Uterus (tissue), 4 donors: Measurements from ENCODE around the gene ZBTB12. TPM values are rescaled to one million over a fixed set of nuclear protein-coding genes. Genes with fewer than 3 reads are reported as not detected.

Source experiments
- DNase-seq, 2 donors: peaks; one replicate each; pipeline ENCODE4 v3.0.0-alpha.2; 2019 to 2020
- H3K27ac ChIP-seq, 2 donors: fragments of 200-600 bp; sonication (generic); 1 replicate in 1 of 2; 2 replicates in 1 of 2; pipeline ENCODE4 v1.5.1; 2016 to 2018
- H3K27me3 ChIP-seq, 2 donors: fragments of 200-600 bp; sonication (generic); one replicate each; pipeline ENCODE4 v1.5.1; 2018 to 2019; ENCODE audit warnings: control low read depth in 1 of 2
- H3K36me3 ChIP-seq, 2 donors: fragments of 200-600 bp; sonication (generic); one replicate each; pipeline ENCODE4 v1.5.1; 2019; ENCODE audit warnings: control low read depth in 1 of 2
- H3K4me1 ChIP-seq, 2 donors: fragments of 200-600 bp; sonication (generic); one replicate each; pipeline ENCODE4 v1.5.1; 2018 to 2019; ENCODE audit warnings: control low read depth in 1 of 2
- H3K4me3 ChIP-seq, 2 donors: fragments of 200-600 bp; sonication (generic); 1 replicate in 1 of 2; 2 replicates in 1 of 2; pipeline ENCODE4 v1.5.1; 2018 to 2019; ENCODE audit warnings: mild to moderate bottlenecking in 1 of 2
- H3K9me3 ChIP-seq, 2 donors: fragments of 200-600 bp; sonication (generic); one replicate each; pipeline ENCODE4 v1.5.1; 2019; ENCODE audit warnings: control low read depth in 1 of 2
- CTCF ChIP-seq, 4 experiments: fragments of 200-600 bp in 2 of 4; fragments of 450-650 bp in 2 of 4; sonication (generic) in 2 of 4; IDR thresholded peaks; one replicate each; pipeline ENCODE4 v1.5.1; 2016 to 2019; ENCODE audit warnings: antibody characterized with exemption in 4 of 4, mild to moderate bottlenecking in 2 of 4, moderate library complexity in 1 of 4
- POLR2A ChIP-seq, 2 donors: fragments of 450-650 bp; IDR thresholded peaks; one replicate each; pipeline ENCODE4 v1.6.1; 2016; ENCODE audit warnings: antibody characterized with exemption in 2 of 2, mild to moderate bottlenecking in 1 of 2, moderate library complexity in 1 of 2
- intact Hi-C: fragments of 100-400 bp; cut with DNase I; formaldehyde crosslinking; loops from one replicate; pipeline ENCODE4 v1.15.1; 2023; ENCODE audit warnings: low total_unique reads
- total RNA-seq, 4 donors: library from RNA; depleted of rRNA in 3 of 4; stranded (reverse); fragments of >200 nt in 3 of 4; gene quantifications; one replicate each; pipeline versions ENCODE4 v1.1.0 to v1.2.4, GENCODE V29; 2014 to 2023
- donor health status: DM: yes; HTN: yes; CAD: no.

The ZBTB12 gene
- total RNA-seq, 4 donors from 2014 or later = 2.4 to 15.3 (median 11.0) TPM; not detected in 1

- H3K9me3 ChIP-seq = no peaks in the 10 kb centered on the region
- intact Hi-C loops = no loop called here
- no peaks in the 10 kb centered on the region for H3K36me3 ChIP-seq
- no peak overlapping the region for H3K27ac ChIP-seq
- no peaks in the 10 kb centered on the region for H3K4me1 ChIP-seq
- no peak for DNase-seq
- H3K4me3 ChIP-seq = no peak overlapping the region
- H3K27me3 ChIP-seq = no peaks in the 10 kb centered on the region
- TF ChIP-seq CTCF (IDR thresholded peaks at IDR 0.05) (peak in 3 of 4 experiments; percentile 16 to 73 (median 48)), POLR2A (IDR thresholded peaks at IDR 0.05) (no peak)
Observed at GRCh38 chr6:31888276-31889258, 13.3 kb downstream of the ZBTB12 start.

DNA sequence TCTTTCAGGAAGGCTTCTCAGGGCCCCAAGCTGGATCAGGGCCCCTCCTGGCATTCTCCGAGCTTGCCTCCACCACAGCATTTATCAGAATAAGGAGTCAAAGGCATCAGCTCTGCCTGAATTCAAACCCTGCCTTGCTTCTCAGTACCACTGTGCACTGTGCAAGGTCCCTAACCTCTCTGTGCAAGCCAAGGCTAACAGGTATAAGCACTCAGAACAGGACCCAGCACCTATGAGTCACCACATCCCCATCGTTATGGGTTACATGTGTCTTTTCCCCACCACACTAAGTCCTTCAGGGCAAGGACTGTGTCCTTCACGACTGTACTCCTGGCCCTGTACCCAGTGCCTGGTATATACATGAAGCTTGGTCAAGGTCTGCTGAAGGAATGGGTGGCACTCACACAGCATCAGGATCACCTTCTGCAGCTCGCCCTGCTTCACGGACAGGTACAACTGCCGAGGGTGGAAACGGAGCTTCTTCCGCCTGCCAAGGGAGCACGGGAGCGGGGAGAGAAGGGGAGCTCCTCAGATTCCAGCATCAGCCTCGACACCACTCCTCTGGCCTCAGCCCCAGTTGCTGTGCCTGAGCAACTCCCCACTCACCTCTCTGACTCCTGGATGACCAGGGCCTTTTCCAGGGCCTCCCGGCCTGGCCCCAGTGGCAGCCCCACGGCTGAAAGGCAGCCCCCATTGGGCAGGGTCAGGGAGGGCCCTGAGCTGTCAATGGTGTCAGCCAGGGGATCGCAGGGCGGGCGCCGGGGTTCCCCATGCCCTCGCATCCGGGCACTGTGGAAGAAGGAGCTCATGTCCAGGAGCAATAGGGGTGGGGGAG lies 14.5 kb downstream of the ZBTB12 start:
- Histone ChIP-seq H3K4me1 (no peaks in the 10 kb centered on the region), H3K9me3 (no peaks in the 10 kb centered on the region), H3K27ac (no peak overlapping the region), H3K36me3 (no peaks in the 10 kb centered on the region), H3K4me3 (no peak overlapping the region), H3K27me3 (no peaks in the 10 kb centered on the region)
- DNase-seq = no peak
- intact Hi-C loops = no loop called here
- TF ChIP-seq POLR2A (IDR thresholded peaks at IDR 0.05) (no peak), CTCF (IDR thresholded peaks at IDR 0.05) (no peak)

- intact Hi-C loops = no loop called here
- no peak overlapping the region for H3K27ac ChIP-seq
- no peak for TF ChIP-seq CTCF (IDR thresholded peaks at IDR 0.05)
- no peak for TF ChIP-seq POLR2A (IDR thresholded peaks at IDR 0.05)
Observed at GRCh38 chr6:31886541-31886991, 15.3 kb downstream of the ZBTB12 start.

GRCh38 chr6:31884528-31885035 lies 17.3 kb downstream of the ZBTB12 start:
- Histone ChIP-seq H3K4me3 (no peak overlapping the region), H3K36me3 (no peaks in the 10 kb centered on the region), H3K4me1 (no peaks in the 10 kb centered on the region), H3K27me3 (no peaks in the 10 kb centered on the region), H3K9me3 (no peaks in the 10 kb centered on the region), H3K27ac (no peak overlapping the region)
- TF ChIP-seq POLR2A (IDR thresholded peaks at IDR 0.05) = no peak
- intact Hi-C loops = no loop called here
- DNase-seq = no peak

More at GRCh38 chr6:31886541-31886991, 15.3 kb downstream of the ZBTB12 start:
- Histone ChIP-seq H3K4me1 (no peaks in the 10 kb centered on the region), H3K36me3 (no peaks in the 10 kb centered on the region), H3K9me3 (no peaks in the 10 kb centered on the region), H3K27me3 (no peaks in the 10 kb centered on the region), H3K4me3 (no peak overlapping the region)
- no peak for DNase-seq

DNA sequence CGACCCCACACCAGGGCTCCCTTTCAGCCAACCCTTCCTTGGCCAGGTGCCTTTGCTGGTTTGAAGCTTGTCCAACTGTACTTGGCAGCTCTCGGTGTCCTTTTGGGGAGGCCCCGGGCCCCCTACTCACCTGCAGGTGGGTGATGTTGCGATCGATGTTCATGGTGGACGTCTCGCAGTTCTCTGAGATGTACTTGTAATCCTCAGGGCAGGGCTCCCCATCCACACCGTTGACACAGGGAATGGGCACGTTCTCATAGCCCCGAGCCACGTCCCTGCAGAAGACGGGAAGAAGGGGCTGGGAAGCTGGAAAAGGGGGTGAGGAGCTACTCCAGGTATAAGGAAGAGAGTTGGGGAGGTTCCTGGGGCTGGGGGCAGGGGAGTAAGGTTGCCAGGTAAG lies 18.2 kb downstream of the ZBTB12 start:
- Histone ChIP-seq H3K4me3 (no peak overlapping the region), H3K36me3 (no peaks in the 10 kb centered on the region), H3K4me1 (no peaks in the 10 kb centered on the region), H3K27me3 (no peaks in the 10 kb centered on the region), H3K9me3 (no peaks in the 10 kb centered on the region), H3K27ac (no peak overlapping the region)
- intact Hi-C loops = no loop called here
- TF ChIP-seq POLR2A (IDR thresholded peaks at IDR 0.05) (no peak), CTCF (IDR thresholded peaks at IDR 0.05) (no peak)
- DNase-seq = no peak
